ENCODE results near the gene IP6K1.

Gene IP6K1

DNA sequence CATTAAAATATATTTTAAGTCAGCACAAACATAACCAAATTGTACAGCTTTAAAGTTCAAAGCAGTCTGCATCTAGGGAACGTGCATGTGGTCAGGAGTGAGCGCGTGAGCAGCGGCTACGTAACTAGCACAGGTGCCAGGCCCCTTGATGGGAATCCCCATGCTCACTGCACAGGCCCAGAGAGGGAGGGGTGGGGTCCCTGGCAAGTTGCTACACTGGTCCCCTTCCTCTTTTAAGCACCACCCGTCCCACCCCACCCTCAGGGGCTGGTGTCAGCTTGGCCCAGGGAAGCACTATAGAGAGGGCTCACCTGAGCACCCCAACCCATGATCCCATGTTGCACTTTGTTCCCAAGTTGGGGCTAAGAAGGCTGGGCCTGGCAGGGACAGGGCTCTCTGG, 61.8 kb downstream of the IP6K1 start:
- DNase-seq (ENCODE audit: low spot score): no peak

DNA sequence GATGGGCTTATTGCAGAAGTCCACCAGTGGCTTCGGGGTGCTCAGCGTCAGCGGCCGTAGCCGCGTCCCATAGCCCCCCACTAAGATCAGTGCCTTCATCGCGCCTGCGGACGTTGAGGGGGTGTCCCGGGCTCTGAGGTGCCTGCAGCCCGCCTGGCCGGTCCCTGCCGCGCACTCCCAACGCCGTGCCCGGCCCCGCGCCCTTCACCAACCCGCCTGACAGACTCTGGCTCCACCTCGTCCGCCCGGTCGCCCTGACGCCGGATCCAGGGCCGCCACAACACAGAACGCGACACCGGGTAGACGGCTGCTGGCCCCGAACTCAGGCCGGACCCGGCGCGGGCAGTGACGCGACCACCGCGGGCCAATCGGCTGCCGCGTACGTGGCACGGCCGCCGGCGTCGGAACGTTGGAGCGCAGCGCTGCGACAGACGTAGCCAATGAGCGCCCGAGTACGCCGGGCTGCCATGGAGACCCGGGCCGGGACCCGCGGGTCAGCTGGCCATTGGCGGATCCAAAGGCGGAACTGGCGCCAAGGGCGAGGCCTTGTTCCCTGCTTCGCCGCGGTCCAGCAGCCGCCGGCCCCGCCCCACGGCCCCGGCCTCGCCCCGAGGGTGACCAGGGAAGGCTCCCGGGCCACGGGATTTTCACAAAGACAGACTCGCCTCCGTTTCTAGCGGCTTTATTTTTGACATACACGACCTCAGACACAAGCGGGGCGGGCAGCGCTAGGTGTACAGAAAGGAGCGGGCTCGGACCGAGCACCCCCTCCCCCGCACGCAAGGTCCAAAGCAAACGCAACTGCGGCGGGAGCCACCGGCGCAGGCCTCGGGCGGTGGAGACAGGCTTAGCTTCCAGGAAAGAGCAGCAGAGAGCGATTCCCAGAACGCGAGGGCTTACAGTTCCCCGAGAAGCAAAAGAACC, 62.5 kb downstream of the IP6K1 start, which contains the start of gene GMPPB:
Gene GMPPB (minus strand): TSS at position 324 of the 924 bp plus-strand sequence. CDS start 225 bp downstream, at position 99.
- peak; percentile 92 for DNase-seq (ENCODE audit: low spot score)

DNA sequence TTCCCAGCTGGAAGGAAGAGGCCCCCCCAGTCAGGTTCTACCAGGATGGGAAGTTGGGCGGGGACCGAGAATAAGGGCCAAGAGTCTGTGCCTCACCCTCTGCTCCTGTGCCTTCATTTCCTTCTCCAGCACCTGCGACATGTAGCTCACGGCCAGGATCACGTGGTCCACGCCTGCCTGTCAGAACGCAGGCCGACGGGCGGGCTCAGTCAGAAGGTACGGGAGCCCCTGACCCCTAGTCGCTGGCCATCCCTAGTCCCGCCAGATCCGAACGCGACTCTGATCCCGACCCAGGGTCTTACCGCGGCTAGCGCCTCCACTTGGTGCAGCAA, 63.1 kb downstream of the IP6K1 start:
- peak; percentile 38 for DNase-seq (ENCODE audit: low spot score)

DNA sequence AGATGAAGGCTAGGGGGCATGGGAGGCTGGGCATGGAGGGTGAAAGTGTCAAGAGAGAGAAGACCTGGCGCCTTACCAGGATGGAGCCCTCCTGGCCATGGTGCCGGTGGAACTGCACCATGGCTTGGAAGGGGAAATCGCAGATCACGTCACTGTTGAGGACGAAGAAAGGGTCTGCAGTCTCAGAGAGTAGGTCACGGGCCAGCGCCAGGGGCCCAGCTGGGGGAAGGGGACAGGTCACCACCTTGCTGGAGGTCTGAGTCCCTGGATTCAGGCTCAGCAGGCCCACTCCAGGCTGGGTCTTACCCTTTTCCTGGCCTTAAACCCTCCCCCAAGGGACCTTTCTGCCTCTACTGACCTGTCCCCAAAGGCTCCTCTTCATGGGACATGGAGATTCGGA, 63.4 kb downstream of the IP6K1 start:
- DNase-seq (ENCODE audit: low spot score): no peak

DNA sequence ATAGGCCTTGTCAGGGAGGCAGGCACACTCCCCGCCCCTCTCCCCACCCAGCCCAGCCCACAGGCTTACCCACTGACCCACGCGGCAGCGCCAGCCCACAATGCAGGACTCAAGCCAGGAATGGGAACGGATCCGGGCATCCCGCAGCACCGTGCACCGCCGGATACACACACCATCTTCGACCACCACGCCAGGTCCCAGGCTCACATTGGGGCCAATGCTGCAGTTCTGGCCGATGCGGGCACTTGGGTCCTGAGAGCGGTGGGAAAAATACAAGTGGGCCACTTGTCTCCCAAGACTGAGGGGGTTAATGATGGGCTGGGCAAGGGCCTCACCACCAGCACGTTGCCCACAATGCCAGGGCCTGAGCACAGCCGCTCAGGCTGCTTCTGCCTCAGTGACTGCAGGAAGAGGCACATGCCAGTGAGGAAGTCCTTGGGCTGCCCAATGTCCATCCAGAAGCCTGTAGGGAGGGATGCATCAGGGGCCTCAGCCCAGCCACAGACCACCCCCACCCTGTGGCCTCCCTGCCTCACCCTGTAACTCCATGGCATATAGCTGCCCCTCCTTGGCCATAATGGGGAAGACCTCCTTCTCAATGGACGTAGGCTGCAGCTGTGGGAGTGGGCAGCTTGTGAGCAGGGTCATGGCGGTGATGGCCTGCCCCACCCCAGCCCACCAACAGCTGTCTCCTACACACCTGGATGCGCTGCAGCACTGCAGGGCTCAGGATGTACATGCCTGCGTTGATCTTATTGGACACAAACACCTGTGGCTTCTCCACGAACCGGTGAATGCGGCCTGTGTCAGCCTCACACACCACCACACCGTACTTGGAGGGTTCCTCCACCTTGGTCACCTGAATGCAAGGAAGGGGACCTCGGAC, 64.2 kb downstream of the IP6K1 start:
- DNase-seq (ENCODE audit: low spot score): no peak

DNA sequence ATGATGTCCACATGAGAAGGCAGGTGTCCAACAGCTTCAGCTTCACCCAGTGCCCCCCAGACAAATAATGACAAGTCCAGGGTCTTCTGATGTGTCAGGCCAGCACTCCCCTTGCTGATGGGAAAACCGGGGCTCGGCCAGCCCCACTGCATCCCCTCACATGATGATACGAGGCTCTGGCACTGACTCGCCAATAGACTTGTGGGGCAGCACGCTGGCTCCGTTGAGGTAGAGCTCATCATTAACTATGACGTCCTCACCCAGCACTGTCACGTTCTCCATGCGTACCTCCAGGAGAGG, 64.8 kb downstream of the IP6K1 start:
- DNase-seq (ENCODE audit: low spot score): no peak

DNA sequence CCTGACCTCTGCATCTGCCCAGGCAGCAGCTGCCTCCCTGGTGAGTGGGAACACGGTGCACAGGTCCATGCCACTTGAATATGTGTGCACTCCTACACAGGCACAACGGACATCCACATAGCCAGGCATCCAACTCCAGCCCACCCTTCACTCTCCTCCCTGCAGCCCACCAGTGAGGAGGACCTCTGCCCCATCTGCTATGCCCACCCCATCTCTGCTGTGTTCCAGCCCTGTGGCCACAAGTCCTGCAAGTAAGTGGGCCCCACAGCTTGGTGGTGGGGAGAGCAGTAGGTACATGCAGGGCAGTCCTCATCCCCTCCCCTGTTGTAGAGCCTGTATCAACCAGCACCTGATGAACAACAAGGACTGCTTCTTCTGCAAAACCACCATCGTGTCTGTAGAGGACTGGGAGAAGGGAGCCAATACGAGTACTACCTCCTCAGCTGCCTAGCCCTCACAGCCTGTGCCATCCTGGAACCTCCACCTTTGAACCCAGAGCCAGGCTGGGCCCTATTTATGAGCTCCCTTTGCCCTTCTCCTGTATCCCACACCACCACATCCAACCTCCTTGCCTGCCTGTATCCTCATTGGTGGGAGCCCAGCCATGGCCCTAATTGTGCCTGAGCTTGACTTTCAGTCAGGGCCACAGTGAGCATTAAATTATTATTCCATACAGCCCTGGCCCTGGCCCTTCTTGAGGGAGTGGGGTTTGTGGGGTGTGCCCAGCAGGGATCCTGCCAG, 65.3 kb downstream of the IP6K1 start:
- DNase-seq (ENCODE audit: low spot score): no peak

DNA sequence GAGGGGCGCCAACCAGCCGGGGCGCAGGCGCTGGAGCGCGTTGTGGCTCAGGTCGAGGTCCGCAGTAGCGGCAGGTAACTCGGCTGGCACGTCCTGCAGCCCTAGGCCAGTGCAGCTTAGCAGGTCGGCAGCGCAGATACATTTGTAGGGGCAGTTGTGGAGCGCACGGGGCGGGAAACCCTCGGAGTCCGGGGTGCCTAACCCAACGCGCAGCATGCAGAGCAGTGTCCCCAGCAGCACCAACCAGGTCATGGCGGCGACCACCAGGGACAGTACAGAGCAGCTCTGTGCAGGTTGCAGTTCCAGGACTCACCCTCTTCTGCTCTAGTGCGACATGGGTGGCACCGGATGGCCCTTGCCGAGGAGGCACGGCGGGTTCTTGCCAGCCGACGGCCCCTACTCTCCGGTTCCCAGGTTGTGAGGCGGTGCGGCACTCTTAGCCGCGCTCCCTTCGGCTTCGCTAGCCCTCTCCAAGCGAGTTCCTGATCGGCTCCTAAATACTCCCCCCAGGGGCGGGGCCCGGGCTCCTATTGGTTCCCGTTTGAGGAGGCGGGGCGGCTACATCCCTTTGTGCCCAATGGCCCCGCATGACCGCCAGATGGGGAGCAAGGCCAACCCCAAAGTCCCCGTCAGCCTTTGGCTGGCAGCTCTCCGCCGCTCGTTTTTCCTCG, 67.0 kb downstream of the IP6K1 start, which contains the start of gene AMIGO3:
Gene AMIGO3 (minus strand): TSS at position 471 of the 671 bp plus-strand sequence. CDS start 219 bp downstream, at position 252.
- peak; percentile 92 for DNase-seq (ENCODE audit: low spot score)

DNA sequence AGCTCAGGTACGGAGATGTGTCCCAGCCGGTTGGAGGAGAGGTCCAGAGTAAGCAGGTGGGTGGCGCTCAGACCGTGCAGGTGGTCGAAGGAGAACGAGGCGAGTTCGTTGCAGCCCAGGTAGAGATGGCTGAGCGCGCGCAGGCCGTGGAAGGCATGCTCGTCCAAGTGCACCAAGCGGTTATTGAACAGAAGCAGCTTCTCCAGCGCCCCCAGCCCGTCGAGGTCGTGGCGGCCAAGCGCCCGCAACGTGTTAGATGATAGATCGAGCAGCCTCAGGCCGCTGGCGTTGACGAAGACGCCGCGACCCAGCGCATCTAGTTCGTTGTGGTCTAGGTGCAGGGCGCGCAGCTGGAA, 67.5 kb downstream of the IP6K1 start:
- DNase-seq (ENCODE audit: low spot score): no peak

DNA sequence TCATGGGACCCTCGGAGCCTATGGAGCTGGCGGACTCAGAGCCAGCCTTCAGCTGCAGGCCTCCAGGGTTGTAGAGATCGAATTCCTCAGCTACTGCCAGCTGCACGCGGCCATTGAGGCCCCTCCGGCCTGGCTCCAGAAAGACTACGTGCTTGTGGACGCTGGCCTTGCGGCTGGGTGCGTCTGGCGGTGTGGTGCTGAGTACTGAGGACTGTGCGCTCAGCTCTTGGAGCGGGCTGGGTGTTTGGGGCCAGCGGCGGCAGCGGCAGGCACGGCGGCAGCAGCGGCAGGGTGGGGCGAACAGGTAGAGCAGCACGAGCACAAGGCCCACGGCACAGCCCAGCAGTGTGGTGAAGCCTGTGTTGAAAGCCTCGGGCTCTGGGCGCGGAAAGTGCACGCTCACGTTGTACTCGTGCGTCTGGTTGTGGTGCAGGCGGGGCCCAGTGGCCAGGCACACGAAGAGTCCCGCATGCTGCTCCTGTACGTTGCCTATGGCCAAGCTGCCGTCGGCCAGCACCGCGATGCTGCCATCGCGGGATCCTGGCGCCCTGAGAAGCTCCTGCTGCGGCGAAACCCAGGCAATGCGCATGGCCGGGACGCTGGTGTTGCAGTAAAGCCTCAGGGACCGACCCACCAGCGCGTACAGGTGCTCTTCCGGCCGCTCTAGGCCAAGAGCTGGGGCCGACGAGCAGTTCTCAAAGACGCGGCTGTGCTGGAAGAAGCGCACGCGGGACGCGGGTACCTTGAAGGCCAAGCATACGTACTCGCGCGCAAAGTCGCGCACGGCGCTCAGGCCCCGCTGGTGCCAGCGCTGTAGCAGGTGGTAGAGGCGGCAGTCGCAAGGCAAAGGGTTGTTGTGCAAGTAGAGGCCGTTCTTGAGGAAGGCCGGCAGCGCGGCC, 68.1 kb downstream of the IP6K1 start:
- DNase-seq (ENCODE audit: low spot score): no peak

DNA sequence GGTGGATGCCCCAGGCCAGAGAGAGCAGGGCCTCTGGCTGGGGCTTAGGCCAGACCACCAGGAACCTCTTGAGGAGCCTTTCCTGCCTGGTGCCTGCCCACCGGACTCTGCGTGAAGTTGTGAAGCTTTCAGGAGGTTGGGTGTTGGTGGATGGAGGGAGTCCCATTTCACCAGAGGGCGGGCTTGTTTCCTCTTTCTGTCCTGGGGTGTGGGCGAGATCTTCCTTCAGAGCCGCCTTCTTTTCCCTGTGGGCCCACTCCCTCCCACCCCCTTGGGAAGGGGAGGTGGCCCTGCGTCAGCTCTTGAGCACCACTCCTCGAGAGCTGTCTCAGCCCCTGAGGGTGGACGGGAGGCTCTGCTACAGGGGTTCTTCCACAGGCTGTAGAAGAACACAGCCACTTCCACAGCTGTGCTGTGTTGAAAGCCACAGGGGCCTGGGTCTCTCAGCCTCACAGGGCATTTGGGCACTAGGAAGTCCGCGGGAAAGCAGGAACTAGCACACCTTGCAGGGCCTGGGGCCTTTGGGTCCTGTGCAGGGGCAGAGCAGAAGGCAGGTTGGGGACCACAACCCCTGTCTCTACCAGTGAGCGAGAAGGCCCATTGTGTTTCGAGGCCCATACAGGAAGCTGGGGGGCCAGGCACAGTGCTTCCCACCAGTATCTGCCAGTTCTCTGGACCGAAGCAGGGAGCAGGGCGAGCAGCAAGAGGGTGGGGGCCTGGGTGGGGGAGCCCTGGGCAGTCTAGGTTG, 69.0 kb downstream of the IP6K1 start:
- no peak for DNase-seq (ENCODE audit: low spot score)

DNA sequence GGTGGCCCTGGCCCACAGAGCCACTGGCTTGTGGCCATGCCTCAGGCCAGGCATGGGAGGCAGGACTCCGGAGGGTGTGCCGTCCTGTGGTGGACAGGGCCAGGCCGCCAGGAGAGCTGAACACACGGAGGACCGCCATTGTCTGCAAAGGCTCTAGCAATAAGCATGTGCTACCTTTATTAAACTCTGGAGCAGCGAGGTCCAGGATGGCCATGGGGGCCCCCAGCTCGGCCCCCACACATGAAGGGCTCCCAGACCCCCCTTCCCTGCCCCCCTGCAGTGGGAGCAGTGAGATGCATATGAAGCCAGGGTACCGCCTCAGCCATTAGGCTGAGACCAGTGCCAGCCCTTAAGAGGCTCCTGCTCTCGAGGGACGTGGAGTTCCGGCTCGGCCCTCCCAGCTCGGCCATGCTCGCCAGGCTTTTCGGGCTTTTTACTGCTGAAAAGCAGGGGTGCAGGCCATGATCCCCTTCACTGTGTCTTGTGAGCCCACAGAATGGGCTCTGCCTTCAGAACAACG, 69.6 kb downstream of the IP6K1 start:
- DNase-seq (ENCODE audit: low spot score): no peak

DNA sequence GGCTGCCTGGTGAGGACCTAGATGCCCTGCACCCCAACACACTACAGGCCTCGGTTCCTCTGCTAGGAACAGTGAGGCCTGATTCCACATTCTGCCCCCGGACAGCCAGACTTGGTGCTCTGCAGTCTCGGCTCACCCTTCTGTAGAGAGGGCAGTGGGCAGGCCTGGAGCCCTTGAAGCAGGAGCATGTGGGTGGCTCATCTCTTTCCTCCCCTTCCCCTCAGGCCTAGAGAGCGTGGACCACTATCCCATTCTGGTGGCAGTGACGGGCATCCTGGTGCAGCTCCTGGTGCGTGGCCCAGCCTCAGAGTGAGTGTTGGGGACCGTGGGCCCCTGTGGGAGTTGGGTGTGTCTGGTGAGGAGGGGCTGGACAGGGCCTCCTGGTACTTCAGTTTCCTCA, 70.2 kb downstream of the IP6K1 start:
- no peak for DNase-seq (ENCODE audit: low spot score)

DNA sequence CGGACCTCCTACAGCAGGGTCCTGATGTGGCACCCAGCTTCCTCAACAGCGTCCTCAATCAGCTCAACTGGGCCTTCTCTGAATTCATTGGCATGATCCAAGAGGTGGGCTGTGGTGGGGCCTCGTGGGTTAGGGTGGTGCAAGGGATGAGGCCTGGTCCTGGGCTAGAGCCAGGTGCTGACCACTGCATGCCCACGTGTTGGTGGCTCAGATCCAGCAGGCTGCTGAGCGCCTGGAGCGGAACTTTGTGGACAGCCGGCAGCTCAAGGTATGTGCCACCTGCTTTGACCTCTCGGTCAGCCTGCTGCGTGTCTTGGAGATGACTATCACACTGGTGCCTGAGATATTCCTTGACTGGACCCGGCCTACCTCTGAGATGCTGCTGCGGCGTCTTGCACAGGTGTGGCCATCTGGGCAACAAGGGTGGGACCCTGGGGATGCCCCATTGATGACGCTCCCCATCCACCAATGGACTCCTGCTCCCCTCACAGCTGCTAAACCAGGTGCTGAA, 70.7 kb downstream of the IP6K1 start:
- DNase-seq (ENCODE audit: low spot score): no peak

DNA sequence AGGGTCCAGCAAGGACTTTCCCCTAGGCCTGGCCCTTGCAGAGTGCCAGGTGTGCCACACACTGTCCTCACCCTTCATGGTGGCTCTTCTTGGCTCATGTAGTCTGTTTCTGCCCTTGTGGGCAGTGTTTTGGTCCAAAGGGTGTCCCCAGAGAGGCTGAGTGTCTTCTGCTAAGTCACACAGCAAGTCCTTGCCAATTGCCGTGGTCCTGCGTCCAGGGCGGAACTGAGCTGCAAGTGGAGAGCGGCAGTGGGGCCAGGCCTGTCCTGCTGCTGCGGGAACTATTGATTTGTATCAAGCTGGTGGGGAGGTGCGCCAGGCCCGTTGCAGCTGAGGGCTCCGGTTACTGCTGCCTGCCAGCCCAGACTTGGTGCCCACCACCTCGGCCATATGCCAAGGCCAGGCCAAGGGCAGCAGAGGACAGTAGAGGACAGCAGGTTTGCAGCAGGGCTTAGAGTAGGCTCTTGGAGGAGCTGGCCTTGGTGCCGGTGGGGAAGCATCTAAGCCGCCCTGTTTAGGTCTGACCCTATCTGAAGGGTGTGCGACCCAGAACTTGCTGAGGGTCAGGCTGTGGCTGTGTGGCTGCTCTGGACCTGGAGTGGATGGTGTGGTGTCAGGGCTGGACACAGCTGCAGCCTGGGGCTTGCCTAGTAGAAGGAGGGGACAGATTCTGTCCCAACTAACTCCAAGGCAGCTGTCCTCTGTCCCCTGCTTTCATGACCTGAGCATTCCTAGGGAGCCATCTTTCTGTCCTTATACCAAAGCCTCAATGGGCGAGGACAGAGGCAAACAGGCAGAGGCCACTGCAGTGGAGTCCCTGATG, 71.4 kb downstream of the IP6K1 start:
- no peak for DNase-seq (ENCODE audit: low spot score)

DNA sequence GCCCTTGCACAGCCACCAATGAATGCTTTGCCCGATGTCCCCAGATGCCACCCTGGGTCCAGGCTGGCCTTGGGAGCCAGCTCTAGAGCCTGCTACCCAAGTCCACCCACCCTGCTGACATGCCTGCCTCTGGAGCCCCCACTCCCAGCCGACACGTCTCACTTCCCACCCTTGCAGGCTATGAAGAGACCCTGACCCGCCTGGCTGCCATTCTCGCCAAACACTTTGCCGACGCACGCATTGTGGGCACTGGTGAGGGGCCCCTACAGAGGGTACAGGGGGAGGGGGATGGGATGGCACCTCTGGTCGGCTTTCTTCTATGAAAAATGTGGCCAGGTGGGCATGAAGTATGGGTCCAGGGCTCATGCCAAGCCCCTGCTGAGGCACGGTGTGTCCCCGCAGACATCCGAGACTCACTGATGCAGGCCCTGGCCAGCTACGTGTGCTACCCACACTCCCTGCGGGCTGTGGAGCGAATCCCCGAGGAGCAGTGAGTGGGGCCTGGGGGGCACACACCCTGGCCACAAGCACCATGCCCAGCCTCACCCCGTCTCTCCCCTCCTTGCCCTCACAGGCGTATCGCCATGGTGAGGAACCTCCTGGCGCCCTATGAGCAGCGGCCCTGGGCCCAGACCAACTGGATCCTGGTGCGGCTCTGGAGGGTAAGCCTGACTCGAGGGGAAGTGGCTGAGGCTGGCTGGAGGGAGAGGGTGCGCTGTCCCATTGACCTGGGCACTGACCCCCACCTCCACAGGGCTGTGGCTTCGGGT, 72.8 kb downstream of the IP6K1 start:
- no peak for DNase-seq (ENCODE audit: low spot score)

DNA sequence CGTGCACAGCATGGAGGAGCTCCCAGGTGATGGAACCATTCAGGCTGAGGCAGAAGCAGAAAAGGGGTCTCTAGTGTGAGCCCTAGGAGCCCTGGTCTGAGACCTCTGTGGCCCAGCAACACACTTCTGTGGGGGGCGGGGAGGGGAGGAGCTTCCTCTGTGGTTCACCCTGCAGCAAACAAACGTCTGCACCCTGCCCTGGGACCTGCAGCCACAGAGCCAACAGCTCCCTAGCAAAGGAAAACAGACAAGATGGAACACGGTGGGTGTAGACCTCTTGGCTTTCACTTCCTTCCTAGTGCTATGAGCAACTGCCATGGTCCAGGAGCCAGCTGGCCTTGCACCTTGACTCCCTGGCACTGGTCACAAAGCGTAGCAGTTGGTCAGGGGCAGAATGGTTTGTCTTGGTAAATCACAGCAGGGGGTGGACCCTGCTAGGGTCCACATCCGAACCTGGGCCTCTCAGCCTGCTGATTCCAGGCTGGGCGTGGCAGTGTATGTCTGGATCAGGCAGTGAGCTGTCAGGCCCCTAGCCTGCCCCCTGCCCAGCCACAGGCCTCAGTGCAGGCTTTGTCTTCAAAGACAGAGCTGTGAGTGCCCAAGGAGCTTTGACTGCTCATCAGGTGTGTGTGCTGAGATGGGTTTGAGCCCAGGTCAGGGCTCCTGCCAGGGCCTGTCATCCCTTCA, 73.6 kb downstream of the IP6K1 start:
- DNase-seq (ENCODE audit: low spot score): no peak
